Mesendoderm (in vitro differentiated cells): ENCODE results near the gene KDSR.

ENCODE experiments used
- DNase-seq: peaks from one replicate; pipeline ENCODE4 v3.0.0; 2013
- H2AK5ac ChIP-seq: 2 replicates; pipeline ENCODE4 v1.6.1; 2013; ENCODE audit warnings: low read length, inconsistent platforms
- H2BK120ac ChIP-seq: 2 replicates; pipeline ENCODE4 v1.6.1; 2013; ENCODE audit warnings: low read depth, mild to moderate bottlenecking, low read length, moderate library complexity, mixed read lengths
- H2BK15ac ChIP-seq: replicated peaks from 2 replicates; pipeline ENCODE4 v1.6.1; 2013; ENCODE audit warnings: low read depth, mild to moderate bottlenecking, moderate library complexity
- H2BK5ac ChIP-seq: 2 replicates; pipeline ENCODE4 v1.6.1; 2013; ENCODE audit warnings: low read length, inconsistent platforms
- H3K18ac ChIP-seq: 2 replicates; pipeline ENCODE4 v1.6.1; 2013; ENCODE audit warnings: mild to moderate bottlenecking, low read length, mixed read lengths
- H3K23ac ChIP-seq: one replicate; pipeline ENCODE4 v1.6.1; 2013; ENCODE audit warnings: low read length
- H3K27ac ChIP-seq: 2 replicates; pipeline ENCODE4 v1.5.1; 2013; ENCODE audit warnings: low read depth, mild to moderate bottlenecking, inconsistent platforms, low read length, moderate library complexity
- H3K27me3 ChIP-seq: 2 replicates; pipeline ENCODE4 v1.6.1; 2013; ENCODE audit warnings: low read length, control low read depth, mild to moderate bottlenecking, inconsistent platforms; ENCODE audit not compliant: insufficient read depth, poor library complexity
- H3K36me3 ChIP-seq: 2 replicates; pipeline ENCODE4 v1.6.1; 2013; ENCODE audit warnings: low read length, inconsistent platforms; ENCODE audit not compliant: control insufficient read depth, insufficient read depth
- H3K4ac ChIP-seq: one replicate; pipeline ENCODE4 v1.6.1; 2013; ENCODE audit warnings: low read depth, mild to moderate bottlenecking, low read length, moderate library complexity
- H3K4me1 ChIP-seq: 2 replicates; pipeline ENCODE4 v1.6.1; 2013; ENCODE audit warnings: low read depth, low read length, inconsistent platforms; ENCODE audit not compliant: control insufficient read depth
- H3K4me2 ChIP-seq: 2 replicates; pipeline ENCODE4 v1.6.1; 2013; ENCODE audit warnings: low read length
- H3K4me3 ChIP-seq: 2 replicates; pipeline ENCODE4 v1.5.1; 2013; ENCODE audit warnings: mild to moderate bottlenecking, low read length
- H3K56ac ChIP-seq: one replicate; pipeline ENCODE4 v1.6.1; 2013; ENCODE audit warnings: low read length
- H3K79me1 ChIP-seq: 2 replicates; pipeline ENCODE4 v1.6.1; 2013; ENCODE audit warnings: low read length, inconsistent platforms
- H3K79me2 ChIP-seq: 2 replicates; pipeline ENCODE4 v1.6.1; 2013; ENCODE audit warnings: mild to moderate bottlenecking, low read length; ENCODE audit not compliant: control insufficient read depth, insufficient read depth
- H3K9ac ChIP-seq: 2 replicates; pipeline ENCODE4 v1.6.1; 2013; ENCODE audit warnings: low read length, inconsistent platforms
- H4K5ac ChIP-seq: one replicate; pipeline ENCODE4 v1.6.1; 2013; ENCODE audit warnings: low read length
- H4K8ac ChIP-seq: one replicate; pipeline ENCODE4 v1.6.1; 2013; ENCODE audit warnings: low read depth, mild to moderate bottlenecking, control low read depth, low read length, moderate library complexity
- WGBS: extraction: QIAGEN DNeasy Blood & Tissue Kit; methylation state at CpG from one replicate; pipeline ENCODE4 v1.1.7; 2013; ENCODE audit warnings: low lambda C conversion rate, missing lambda C conversion rate; ENCODE audit not compliant: insufficient coverage; ENCODE audit errors: extremely low coverage; 5-methylcytosine and 5-hydroxymethylcytosine counted together

Gene KDSR

DNA sequence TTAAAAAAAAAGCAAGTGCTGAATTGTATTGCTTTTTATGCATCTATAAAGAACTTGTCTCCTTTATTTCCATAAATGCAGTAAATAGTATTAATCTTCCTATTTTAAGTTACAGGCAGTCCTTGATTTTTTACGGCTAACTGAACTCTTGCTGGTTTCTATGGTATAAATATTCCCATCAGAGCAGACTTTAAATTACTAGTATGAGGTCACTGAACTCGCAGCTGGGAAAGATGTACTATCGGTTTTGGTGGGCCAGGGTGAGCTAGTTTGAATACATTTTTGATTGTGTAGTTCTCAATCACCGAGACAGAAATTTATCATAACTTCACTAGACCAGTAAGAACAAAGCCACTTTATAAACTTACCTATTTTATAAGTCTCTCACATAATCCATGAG lies 20.9 kb upstream of the KDSR start:
- Histone ChIP-seq H2AK5ac (no peak overlapping the region), H3K36me3 (no peaks in the 10 kb centered on the region), H3K27me3 (no peaks in the 10 kb centered on the region), H3K23ac (no peak overlapping the region), H3K79me2 (no peaks in the 10 kb centered on the region), H3K27ac (no peak overlapping the region), H3K4me2 (no peak overlapping the region), H4K5ac (no peak overlapping the region), H3K56ac (no peak overlapping the region), H3K18ac (no peak overlapping the region), H3K4me3 (no peak overlapping the region), H2BK5ac (no peak overlapping the region), H4K8ac (no peak overlapping the region), H3K79me1 (no peaks in the 10 kb centered on the region), H3K9ac (no peak overlapping the region), H2BK120ac (no peak overlapping the region), H3K4me1 (no peaks in the 10 kb centered on the region), H2BK15ac (no peak overlapping the region), H3K4ac (no peak overlapping the region)
- WGBS: no CpG with 5 or more reads among the region's 4 CpGs
- DNase-seq: no peak

DNA sequence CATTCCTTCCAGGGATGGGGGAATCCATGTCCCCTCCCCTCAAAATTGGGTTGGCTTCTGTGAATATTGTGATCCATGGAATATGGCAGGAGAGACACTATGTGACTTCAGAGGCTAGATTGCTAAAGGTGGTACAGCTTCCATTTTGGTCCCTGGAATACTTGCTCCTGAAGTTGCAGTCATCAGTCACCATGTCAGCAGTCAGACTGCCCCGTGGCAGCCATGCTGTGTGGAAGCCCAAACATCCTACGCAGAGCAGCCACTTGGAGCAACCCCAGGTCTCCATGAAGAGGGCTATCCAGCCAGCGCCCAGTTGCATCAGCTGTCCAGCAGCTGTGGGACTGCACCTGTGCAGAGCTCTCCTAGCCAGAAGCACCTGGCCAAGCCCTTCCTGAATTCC lies 15.8 kb upstream of the KDSR start:
- H2BK15ac ChIP-seq: no peak overlapping the region
- no peak overlapping the region for H4K8ac ChIP-seq
- H3K4me1 ChIP-seq: no peaks in the 10 kb centered on the region
- no peak overlapping the region for H3K4ac ChIP-seq
- no peak overlapping the region for H3K23ac ChIP-seq
- H3K79me1 ChIP-seq: no peaks in the 10 kb centered on the region
- no peak overlapping the region for H3K9ac ChIP-seq
- H3K56ac ChIP-seq: no peak overlapping the region
- H3K27me3 ChIP-seq: no peaks in the 10 kb centered on the region
- no peak overlapping the region for H3K18ac ChIP-seq
- H3K4me2 ChIP-seq: no peak overlapping the region
- no peak overlapping the region for H2BK5ac ChIP-seq
- H3K27ac ChIP-seq: no peak overlapping the region
- H2AK5ac ChIP-seq: no peak overlapping the region
- no peaks in the 10 kb centered on the region for H3K79me2 ChIP-seq
- no peak overlapping the region for H4K5ac ChIP-seq
- no peak overlapping the region for H2BK120ac ChIP-seq
- WGBS: no CpG with 5 or more reads among the region's 3 CpGs
- no peak for DNase-seq
- no peak overlapping the region for H3K4me3 ChIP-seq
- H3K36me3 ChIP-seq: no peaks in the 10 kb centered on the region

DNA sequence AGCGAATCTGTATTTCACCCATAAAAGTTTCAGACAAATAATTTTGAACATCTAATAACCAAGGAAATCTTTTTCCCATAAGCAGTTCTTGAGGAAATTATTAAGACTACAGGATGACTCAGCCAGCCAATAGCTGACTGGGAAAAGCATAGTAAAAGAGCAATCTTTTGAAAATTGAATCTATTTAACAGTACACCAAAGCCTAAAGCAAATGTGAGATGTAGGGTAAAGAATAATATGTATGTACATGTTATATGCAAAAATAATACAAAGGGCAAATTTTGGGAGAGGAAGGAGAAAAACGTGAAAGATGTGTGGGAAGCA lies 12.6 kb upstream of the KDSR start:
- no peaks in the 10 kb centered on the region for H3K27me3 ChIP-seq
- WGBS: no CpG with 5 or more reads among the region's 2 CpGs
- no peak overlapping the region for H3K56ac ChIP-seq

DNA sequence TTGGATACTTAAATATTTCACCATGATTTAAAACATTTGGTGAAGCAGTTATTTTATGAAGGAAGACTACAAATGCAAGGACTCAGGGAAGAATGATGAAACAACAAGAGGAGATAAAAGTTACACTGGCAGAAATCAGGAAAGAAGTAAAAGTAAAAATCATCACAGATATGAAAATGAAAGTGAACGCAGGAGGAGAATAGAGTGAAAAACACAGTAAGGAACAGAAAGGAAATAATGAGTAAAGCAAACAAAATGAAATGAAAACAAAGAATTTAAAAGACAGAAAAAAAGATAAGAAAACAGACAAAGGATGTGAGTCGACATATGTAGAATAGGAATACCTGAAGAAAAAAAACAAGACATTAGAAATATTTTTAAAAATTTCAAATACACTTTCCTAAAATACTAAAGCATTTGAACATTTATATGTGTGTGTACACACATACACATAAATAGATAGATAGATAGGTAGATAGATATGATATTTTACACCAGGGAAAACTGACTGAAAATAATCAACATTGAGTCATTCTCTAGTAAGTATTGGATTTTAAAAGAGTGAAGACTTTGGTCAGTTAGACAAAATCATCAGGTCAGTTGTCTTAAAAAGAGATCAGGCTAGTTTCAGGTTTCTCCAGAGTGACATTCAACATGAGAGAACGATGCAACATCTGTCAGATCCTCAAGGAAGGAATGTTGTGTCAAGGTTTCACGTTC lies 12.1 kb upstream of the KDSR start:
- no peaks in the 10 kb centered on the region for H3K36me3 ChIP-seq

More for the DNA sequence above, 12.6 kb upstream of the KDSR start:
- H2AK5ac ChIP-seq: no peak overlapping the region
- H3K4me3 ChIP-seq: no peak overlapping the region
- no peak overlapping the region for H3K4me2 ChIP-seq
- H3K23ac ChIP-seq: no peak overlapping the region
- H3K27ac ChIP-seq: no peak overlapping the region
- H3K4me1 ChIP-seq: no peaks in the 10 kb centered on the region
- H2BK120ac ChIP-seq: no peak overlapping the region
- H4K5ac ChIP-seq: no peak overlapping the region
- no peak overlapping the region for H3K4ac ChIP-seq
- no peaks in the 10 kb centered on the region for H3K79me2 ChIP-seq
- no peak overlapping the region for H2BK15ac ChIP-seq
- H3K18ac ChIP-seq: no peak overlapping the region
- H3K9ac ChIP-seq: no peak overlapping the region
- H2BK5ac ChIP-seq: no peak overlapping the region
- H4K8ac ChIP-seq: no peak overlapping the region
- H3K79me1 ChIP-seq: no peaks in the 10 kb centered on the region
- no peak for DNase-seq
- no peaks in the 10 kb centered on the region for H3K36me3 ChIP-seq

DNA sequence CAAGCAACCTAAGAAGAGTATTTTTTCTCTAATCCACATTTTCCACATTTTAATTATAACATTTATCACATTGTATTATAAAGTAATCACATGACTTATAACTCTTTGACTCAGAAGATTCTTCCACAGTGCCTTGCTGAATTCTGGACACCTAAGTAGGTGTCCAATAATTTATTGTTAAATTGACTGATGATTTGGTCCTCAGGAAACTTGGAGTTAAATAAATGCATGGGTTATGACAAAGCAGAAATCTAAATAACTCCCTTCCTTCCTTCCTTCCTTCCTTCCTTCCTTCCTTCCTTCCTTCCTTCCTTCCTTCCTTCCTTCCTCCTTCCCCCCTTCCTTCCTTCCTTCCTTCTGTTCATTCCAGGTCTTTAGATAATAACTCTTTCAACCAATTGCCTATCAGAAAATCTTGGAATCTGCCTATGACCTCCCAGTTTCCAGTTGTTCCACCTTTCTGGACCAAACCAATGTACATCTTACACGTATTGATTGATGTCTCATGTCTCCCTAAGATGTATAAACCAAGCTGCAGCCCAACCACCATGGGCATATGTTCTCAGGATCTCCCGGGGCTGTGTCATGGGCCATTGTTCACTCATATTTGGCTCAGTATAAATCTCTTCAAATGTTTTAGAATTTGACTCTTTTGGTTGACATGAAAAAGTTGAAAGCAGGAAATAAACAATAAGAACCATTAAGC lies 10.4 kb upstream of the KDSR start:
- no peaks in the 10 kb centered on the region for H3K79me1 ChIP-seq
- H4K8ac ChIP-seq: no peak overlapping the region
- no peak overlapping the region for H4K5ac ChIP-seq
- H2BK120ac ChIP-seq: no peak overlapping the region
- H3K18ac ChIP-seq: no peak overlapping the region
- H3K27ac ChIP-seq: no peak overlapping the region
- H3K4me1 ChIP-seq: no peaks in the 10 kb centered on the region
- no peak overlapping the region for H2BK5ac ChIP-seq
- H3K79me2 ChIP-seq: no peaks in the 10 kb centered on the region
- H3K56ac ChIP-seq: no peak overlapping the region
- H3K4me2 ChIP-seq: no peak overlapping the region
- H2BK15ac ChIP-seq: no peak overlapping the region
- H3K36me3 ChIP-seq: no peaks in the 10 kb centered on the region
- no peak overlapping the region for H3K9ac ChIP-seq
- no peak for DNase-seq
- no CpG with 5 or more reads among the region's 2 CpGs for WGBS
- H3K27me3 ChIP-seq: no peaks in the 10 kb centered on the region
- H3K4ac ChIP-seq: no peak overlapping the region
- no peak overlapping the region for H2AK5ac ChIP-seq
- H3K4me3 ChIP-seq: no peak overlapping the region
- no peak overlapping the region for H3K23ac ChIP-seq

More for the DNA sequence above, 12.1 kb upstream of the KDSR start:
- H3K79me1 ChIP-seq: no peaks in the 10 kb centered on the region
- no peaks in the 10 kb centered on the region for H3K4me1 ChIP-seq
- no peak overlapping the region for H3K27ac ChIP-seq
- H3K18ac ChIP-seq: no peak overlapping the region
- no peak overlapping the region for H3K4me2 ChIP-seq
- H2BK5ac ChIP-seq: no peak overlapping the region
- no peak overlapping the region for H2BK15ac ChIP-seq
- no peak overlapping the region for H3K9ac ChIP-seq
- H4K8ac ChIP-seq: no peak overlapping the region
- no peak overlapping the region for H3K4ac ChIP-seq
- H3K4me3 ChIP-seq: no peak overlapping the region
- no peak overlapping the region for H3K56ac ChIP-seq
- DNase-seq: peak; percentile 15
- H3K23ac ChIP-seq: no peak overlapping the region
- no peaks in the 10 kb centered on the region for H3K79me2 ChIP-seq
- no peak overlapping the region for H4K5ac ChIP-seq
- no CpG with 5 or more reads among the region's 4 CpGs for WGBS
- no peak overlapping the region for H2BK120ac ChIP-seq
- no peaks in the 10 kb centered on the region for H3K27me3 ChIP-seq
- H2AK5ac ChIP-seq: no peak overlapping the region
